ENCODE results near the gene SMYD3. TPM values are rescaled to one million over a fixed set of nuclear protein-coding genes. Genes with fewer than 3 reads are reported as not detected.

SMYD3 gene
- total RNA-seq, 3 donors from 2014 or later, result 16.8 to 28.8 (median 19.5) TPM

DNA sequence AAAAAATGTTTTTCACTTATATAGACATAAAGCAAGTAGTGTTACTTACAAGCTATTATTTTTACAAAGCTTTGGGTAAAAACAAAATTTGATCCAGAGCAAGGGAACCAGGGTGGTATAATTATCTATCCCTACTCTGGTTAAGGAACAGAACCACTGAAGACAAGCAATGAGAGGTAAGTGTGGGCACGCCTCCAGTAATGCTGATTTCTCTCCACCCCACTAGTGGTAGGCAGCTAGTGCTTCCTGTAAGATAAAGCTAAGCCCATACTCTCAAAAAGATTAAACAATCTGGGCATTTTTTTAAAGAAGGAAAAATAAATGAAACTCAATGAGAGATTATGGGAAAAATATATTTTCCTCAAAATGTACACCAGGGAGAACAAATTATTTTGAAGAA, 36.9 kb upstream of the SMYD3 start:
- intact Hi-C loops (cut with DNase I; ENCODE audit: low total_unique reads), result no loop called here

DNA sequence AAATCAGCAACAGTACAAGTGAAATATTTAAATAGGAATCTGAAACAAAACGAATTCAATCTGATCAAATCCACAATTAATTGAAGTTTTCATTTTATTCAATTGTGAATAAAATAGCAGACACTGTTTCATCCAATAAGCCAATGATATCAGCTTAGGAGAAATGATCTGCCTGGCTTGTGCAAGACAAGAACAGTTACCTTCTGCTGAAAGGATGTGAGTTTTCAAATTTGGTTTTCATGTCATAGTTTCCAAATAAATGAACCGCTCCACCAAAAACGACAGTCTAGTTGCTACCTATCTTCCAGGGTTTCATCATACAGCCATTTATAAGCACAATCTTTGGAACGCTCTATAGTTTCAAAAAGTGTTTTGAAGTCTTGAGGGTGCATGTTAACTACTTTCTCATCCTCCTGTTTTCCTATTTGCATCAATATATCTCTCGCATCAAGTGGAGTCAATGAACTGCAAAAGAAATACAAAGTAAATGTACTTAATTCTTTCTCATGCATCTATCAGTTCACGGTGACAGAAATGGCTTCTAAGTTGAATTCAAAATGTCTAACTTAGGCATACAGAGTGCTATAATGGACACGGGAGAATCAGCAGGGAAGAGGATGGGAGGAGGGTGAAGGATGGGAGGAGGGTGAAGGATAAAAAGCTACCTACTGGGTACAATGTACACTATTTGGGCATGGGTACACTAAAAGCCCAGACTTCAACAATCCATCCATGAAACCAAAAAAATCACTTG, 33.8 kb upstream of the SMYD3 start:
- H3K27ac ChIP-seq, result no peak overlapping the region
- no peaks in the 10 kb centered on the region for H3K36me3 ChIP-seq
- H3K4me3 ChIP-seq, result no peak overlapping the region
- intact Hi-C loops (cut with DNase I; ENCODE audit: low total_unique reads), result no loop called here
- TF ChIP-seq POLR2A (IDR thresholded peaks at IDR 0.05) (no peak), POLR2AphosphoS5 (IDR thresholded peaks at IDR 0.05) (no peak)
- TF ChIP-seq, protein P1, sequence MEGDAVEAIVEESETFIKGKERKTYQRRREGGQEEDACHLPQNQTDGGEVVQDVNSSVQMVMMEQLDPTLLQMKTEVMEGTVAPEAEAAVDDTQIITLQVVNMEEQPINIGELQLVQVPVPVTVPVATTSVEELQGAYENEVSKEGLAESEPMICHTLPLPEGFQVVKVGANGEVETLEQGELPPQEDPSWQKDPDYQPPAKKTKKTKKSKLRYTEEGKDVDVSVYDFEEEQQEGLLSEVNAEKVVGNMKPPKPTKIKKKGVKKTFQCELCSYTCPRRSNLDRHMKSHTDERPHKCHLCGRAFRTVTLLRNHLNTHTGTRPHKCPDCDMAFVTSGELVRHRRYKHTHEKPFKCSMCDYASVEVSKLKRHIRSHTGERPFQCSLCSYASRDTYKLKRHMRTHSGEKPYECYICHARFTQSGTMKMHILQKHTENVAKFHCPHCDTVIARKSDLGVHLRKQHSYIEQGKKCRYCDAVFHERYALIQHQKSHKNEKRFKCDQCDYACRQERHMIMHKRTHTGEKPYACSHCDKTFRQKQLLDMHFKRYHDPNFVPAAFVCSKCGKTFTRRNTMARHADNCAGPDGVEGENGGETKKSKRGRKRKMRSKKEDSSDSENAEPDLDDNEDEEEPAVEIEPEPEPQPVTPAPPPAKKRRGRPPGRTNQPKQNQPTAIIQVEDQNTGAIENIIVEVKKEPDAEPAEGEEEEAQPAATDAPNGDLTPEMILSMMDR (IDR thresholded peaks at IDR 0.05), result no peak
- H3K9me3 ChIP-seq, result no peaks in the 10 kb centered on the region
- H3K4me1 ChIP-seq, result no peaks in the 10 kb centered on the region
- DNase-seq (ENCODE audit: low spot score in 2 of 2), result no peak
- H3K27me3 ChIP-seq, result no peaks in the 10 kb centered on the region

More for the DNA sequence above, 36.9 kb upstream of the SMYD3 start:
- H3K36me3 ChIP-seq, result no peaks in the 10 kb centered on the region
- H3K27me3 ChIP-seq, result no peaks in the 10 kb centered on the region
- no peaks in the 10 kb centered on the region for H3K9me3 ChIP-seq
- no peak overlapping the region for H3K4me3 ChIP-seq
- no peak overlapping the region for H3K27ac ChIP-seq
- no peak for DNase-seq (ENCODE audit: low spot score in 2 of 2)
- no peaks in the 10 kb centered on the region for H3K4me1 ChIP-seq
- TF ChIP-seq, protein P1 (IDR thresholded peaks at IDR 0.05), result no peak
- no peak for TF ChIP-seq POLR2AphosphoS5 (IDR thresholded peaks at IDR 0.05)
- TF ChIP-seq POLR2A (IDR thresholded peaks at IDR 0.05), result no peak

DNA sequence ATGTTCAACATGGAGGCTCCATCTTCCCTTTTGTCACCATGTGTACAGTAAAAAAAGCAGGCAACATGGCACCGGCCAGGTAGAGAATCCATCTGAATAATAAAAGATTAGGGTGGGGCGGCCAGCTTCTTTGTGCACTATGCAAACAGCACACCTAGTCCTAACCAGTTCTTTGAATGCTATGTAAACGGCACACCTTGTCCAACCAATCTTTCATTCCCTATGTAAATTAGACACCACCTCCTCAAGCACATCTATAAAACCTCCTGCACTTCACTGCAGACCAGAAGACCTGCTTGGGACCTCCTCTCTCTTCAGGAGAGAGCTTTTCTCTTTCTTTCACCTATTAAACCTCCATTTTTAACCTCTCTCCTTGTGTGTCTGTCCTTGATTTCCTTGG, 30.8 kb upstream of the SMYD3 start:
- Histone ChIP-seq H3K4me1 (no peaks in the 10 kb centered on the region), H3K4me3 (no peak overlapping the region), H3K36me3 (no peaks in the 10 kb centered on the region), H3K27me3 (no peaks in the 10 kb centered on the region), H3K9me3 (no peaks in the 10 kb centered on the region), H3K27ac (no peak overlapping the region)
- TF ChIP-seq POLR2A (IDR thresholded peaks at IDR 0.05) (no peak), POLR2AphosphoS5 (IDR thresholded peaks at IDR 0.05) (no peak)
- TF ChIP-seq, protein P1 (IDR thresholded peaks at IDR 0.05), result no peak
- intact Hi-C loops (cut with DNase I; ENCODE audit: low total_unique reads), result no loop called here
- DNase-seq (ENCODE audit: low spot score in 2 of 2), result no peak

DNA sequence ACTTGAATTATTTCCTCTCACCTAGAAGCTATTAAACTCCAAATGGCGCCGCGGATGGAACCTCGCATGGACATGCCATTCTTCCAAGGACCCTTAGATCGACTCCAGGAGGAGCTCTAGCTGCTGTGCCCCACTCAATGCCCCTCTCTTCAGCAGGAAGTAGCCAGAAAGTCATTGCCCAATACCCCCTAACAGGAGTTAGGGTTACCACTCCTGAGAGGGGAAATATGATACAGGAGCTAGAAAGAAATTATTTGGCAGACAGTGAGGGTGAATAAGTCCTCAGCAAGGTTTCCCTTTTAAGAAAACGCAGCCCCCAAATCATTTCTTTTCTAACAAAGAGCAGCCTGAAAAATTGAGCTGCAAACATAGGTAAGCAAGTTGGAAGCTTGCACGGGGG, 30.4 kb upstream of the SMYD3 start:
- no peak for DNase-seq (ENCODE audit: low spot score in 2 of 2)
- Histone ChIP-seq H3K27me3 (no peaks in the 10 kb centered on the region), H3K36me3 (no peaks in the 10 kb centered on the region), H3K4me3 (no peak overlapping the region), H3K27ac (no peak overlapping the region), H3K9me3 (no peaks in the 10 kb centered on the region), H3K4me1 (no peaks in the 10 kb centered on the region)
- TF ChIP-seq POLR2A (IDR thresholded peaks at IDR 0.05) (no peak), POLR2AphosphoS5 (IDR thresholded peaks at IDR 0.05) (no peak)
- TF ChIP-seq, protein P1 (IDR thresholded peaks at IDR 0.05), result no peak
- intact Hi-C loops (cut with DNase I; ENCODE audit: low total_unique reads), result no loop called here

DNA sequence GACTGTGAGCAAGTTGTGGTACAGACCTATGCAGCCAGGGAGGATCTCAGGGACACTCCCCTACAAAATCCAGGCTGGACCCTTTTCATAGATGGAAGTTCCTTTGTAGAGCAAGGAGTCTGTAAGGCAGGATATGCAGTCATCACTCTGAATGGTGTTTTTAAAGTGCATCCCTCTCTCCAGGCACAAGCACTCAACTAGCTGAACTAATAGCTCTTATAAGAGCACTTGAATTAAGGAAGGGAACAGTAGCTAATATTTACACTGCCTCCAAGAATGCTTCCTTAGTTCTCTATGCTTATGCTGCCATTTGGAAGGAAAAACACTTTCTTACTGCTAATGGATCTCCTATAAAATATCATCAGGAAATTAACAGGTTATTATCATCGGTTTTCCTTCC, 27.0 kb upstream of the SMYD3 start:
- no peaks in the 10 kb centered on the region for H3K36me3 ChIP-seq
- TF ChIP-seq, protein P1 (IDR thresholded peaks at IDR 0.05), result no peak
- no peak for TF ChIP-seq POLR2A (IDR thresholded peaks at IDR 0.05)
- TF ChIP-seq POLR2AphosphoS5 (IDR thresholded peaks at IDR 0.05), result no peak
- H3K9me3 ChIP-seq, result peaks cover 9 to 10% of the 10 kb centered on the region in 2 donors
- H3K4me3 ChIP-seq, result no peak overlapping the region
- no peak overlapping the region for H3K27ac ChIP-seq
- no peaks in the 10 kb centered on the region for H3K27me3 ChIP-seq
- DNase-seq (ENCODE audit: low spot score in 2 of 2), result no peak
- intact Hi-C loops (cut with DNase I; ENCODE audit: low total_unique reads), result no loop called here
- H3K4me1 ChIP-seq, result no peaks in the 10 kb centered on the region
